Smooth muscle cell (in vitro differentiated cells): ENCODE results near the gene SCNN1G. TPM values are rescaled to one million over a fixed set of nuclear protein-coding genes. Genes with fewer than 3 reads are reported as not detected.
"Not testable (repeated sequence)": the region's sequence is repeated elsewhere in the genome, so short reads cannot be mapped to it uniquely, and the experiment has no call there.

Source experiments
- DNase-seq: peaks from one replicate; lab custom pipeline; 2025; ENCODE audit not compliant: unreplicated experiment; lab: John Stamatoyannopoulos, UW
- H2AFZ ChIP-seq: fragments of 200-600 bp; sonication (generic); 2 replicates; pipeline ENCODE4 v1.6.0; 2016; ENCODE audit warnings: antibody characterized with exemption, low read depth, mild to moderate bottlenecking
- H3F3A ChIP-seq: fragments of 200-600 bp; sonication (generic); 2 replicates; pipeline ENCODE4 v1.6.0; 2017; ENCODE audit warnings: antibody characterized with exemption, low read depth
- H3K27ac ChIP-seq: fragments of 200-600 bp; sonication (generic); 2 replicates; pipeline ENCODE4 v1.5.1; 2016; ENCODE audit warnings: low read depth, mild to moderate bottlenecking
- H3K27me3 ChIP-seq: fragments of 200-600 bp; sonication (generic); 2 replicates; pipeline ENCODE4 v1.6.1; 2016; ENCODE audit warnings: low read depth, mild to moderate bottlenecking
- H3K36me3 ChIP-seq: fragments of 200-600 bp; sonication (generic); 2 replicates; pipeline ENCODE4 v1.5.1; 2016; ENCODE audit warnings: low read depth
- H3K4me1 ChIP-seq: fragments of 200-600 bp; sonication (generic); 2 replicates; pipeline ENCODE4 v1.5.1; 2016; ENCODE audit warnings: low read depth
- H3K4me2 ChIP-seq: fragments of 200-600 bp; sonication (generic); 2 replicates; pipeline ENCODE4 v1.6.0; 2016; ENCODE audit warnings: mild to moderate bottlenecking
- H3K4me3 ChIP-seq: fragments of 200-600 bp; sonication (generic); 2 replicates; pipeline ENCODE4 v1.5.1; 2016; ENCODE audit warnings: mild to moderate bottlenecking
- H3K79me2 ChIP-seq: fragments of 200-600 bp; sonication (generic); 2 replicates; pipeline ENCODE4 v1.6.0; 2016; ENCODE audit warnings: low read depth, mild to moderate bottlenecking
- H3K9ac ChIP-seq: fragments of 200-600 bp; sonication (generic); 2 replicates; pipeline ENCODE4 v1.6.0; 2016; ENCODE audit warnings: low read depth
- H3K9me3 ChIP-seq: fragments of 200-600 bp; sonication (generic); replicated peaks from 2 replicates; pipeline ENCODE4 v1.5.1; 2016; ENCODE audit warnings: low read depth
- H4K20me1 ChIP-seq: fragments of 200-600 bp; sonication (generic); 2 replicates; pipeline ENCODE4 v1.6.0; 2016; ENCODE audit warnings: low read depth
- CTCF ChIP-seq: fragments of 200-600 bp; sonication (generic); IDR thresholded peaks from 2 replicates; pipeline ENCODE4 v1.5.1; 2017; ENCODE audit warnings: borderline replicate concordance, mild to moderate bottlenecking, antibody characterized with exemption; ENCODE audit not compliant: insufficient read depth, poor library complexity, severe bottlenecking
- WGBS: methylation state at CpG from one replicate; pipeline ENCODE4 v1.1.7; 2016; ENCODE audit warnings: low lambda C conversion rate; 5-methylcytosine and 5-hydroxymethylcytosine counted together
- polyA plus RNA-seq: library from polyadenylated mRNA; unstranded; fragments of >200 nt; fragmentation: Nextera tagmentation; extraction: Ambion mirVana; gene quantifications from 2 replicates; pipeline ENCODE4 v1.2.1, GENCODE V29; 2016
- total RNA-seq: library from RNA; depleted of rRNA; stranded (reverse); fragments of >200 nt; gene quantifications from 2 replicates; pipeline ENCODE4 v1.2.3, GENCODE V29; 2014

The SCNN1G gene
- total and polyA plus RNA-seq, 2 experiments from 2014 or later: not detected

GRCh38 chr16:23249830-23250229 lies 67.3 kb downstream of the SCNN1G start:
- 68% methylated on average over 1 of the region's 1 CpG for WGBS

DNA sequence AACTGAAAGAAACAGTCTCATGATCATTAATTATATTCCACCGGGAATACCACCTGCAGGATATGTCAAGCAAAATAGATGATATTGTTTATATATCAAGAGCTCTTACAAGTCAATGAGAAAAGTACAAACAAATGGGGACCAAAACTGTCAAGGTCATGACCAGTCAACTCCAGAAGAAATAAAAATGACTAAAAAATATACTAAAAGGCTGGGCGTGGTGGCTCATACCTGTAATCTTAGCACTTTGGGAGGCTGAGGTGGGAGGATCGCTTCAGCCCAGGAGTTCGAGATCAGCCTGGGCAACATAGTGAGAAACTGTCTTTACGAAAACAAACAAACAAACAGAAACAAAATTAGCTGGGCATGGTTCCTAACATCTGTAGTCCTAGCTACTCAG lies 69.8 kb downstream of the SCNN1G start:
- H3K4me2 ChIP-seq: no peak overlapping the region
- H3K79me2 ChIP-seq: no peaks in the 10 kb centered on the region
- H3K9me3 ChIP-seq: no peaks in the 10 kb centered on the region
- no peak for TF ChIP-seq CTCF
- no peaks in the 10 kb centered on the region for H3K27me3 ChIP-seq
- no peaks in the 10 kb centered on the region for H3F3A ChIP-seq
- no peak overlapping the region for H3K4me3 ChIP-seq
- H3K36me3 ChIP-seq: no peaks in the 10 kb centered on the region
- H4K20me1 ChIP-seq: no peaks in the 10 kb centered on the region
- no peak for DNase-seq
- no peak overlapping the region for H2AFZ ChIP-seq
- 96% methylated on average over 5 of the region's 5 CpGs for WGBS
- H3K4me1 ChIP-seq: no peaks in the 10 kb centered on the region
- no peak overlapping the region for H3K9ac ChIP-seq
- no peak overlapping the region for H3K27ac ChIP-seq

More at GRCh38 chr16:23249830-23250229, 67.3 kb downstream of the SCNN1G start:
- Histone ChIP-seq H3K27me3 (no peaks in the 10 kb centered on the region), H3K9ac (no peak overlapping the region), H2AFZ (no peak overlapping the region), H3F3A (no peaks in the 10 kb centered on the region), H3K4me2 (no peak overlapping the region), H4K20me1 (no peaks in the 10 kb centered on the region), H3K27ac (no peak overlapping the region), H3K36me3 (no peaks in the 10 kb centered on the region), H3K9me3 (no peaks in the 10 kb centered on the region), H3K4me1 (no peaks in the 10 kb centered on the region), H3K79me2 (no peaks in the 10 kb centered on the region), H3K4me3 (no peak overlapping the region)
- no peak for DNase-seq
- TF ChIP-seq CTCF: no peak

- not testable (repeated sequence) for H3F3A ChIP-seq, H3K9ac ChIP-seq, H2AFZ ChIP-seq, H4K20me1 ChIP-seq, H3K27me3 ChIP-seq, H3K36me3 ChIP-seq, H3K27ac ChIP-seq, H3K9me3 ChIP-seq, DNase-seq, H3K4me2 ChIP-seq, H3K4me1 ChIP-seq, H3K79me2 ChIP-seq, H3K4me3 ChIP-seq
- WGBS: 92% methylated on average over 1 of the region's 1 CpG
Observed at GRCh38 chr16:23253650-23254049, 71.1 kb downstream of the SCNN1G start.

- no peak overlapping the region for H2AFZ ChIP-seq
Observed at GRCh38 chr16:23254338-23254737, 71.8 kb downstream of the SCNN1G start.

More at GRCh38 chr16:23254338-23254737, 71.8 kb downstream of the SCNN1G start:
- H4K20me1 ChIP-seq: no peaks in the 10 kb centered on the region
- H3K4me2 ChIP-seq: no peak overlapping the region
- H3K9ac ChIP-seq: no peak overlapping the region
- 61% methylated on average over 4 of the region's 4 CpGs for WGBS
- no peaks in the 10 kb centered on the region for H3K27me3 ChIP-seq
- no peak overlapping the region for H3K27ac ChIP-seq
- no peak for DNase-seq
- no peaks in the 10 kb centered on the region for H3K4me1 ChIP-seq
- H3K36me3 ChIP-seq: no peaks in the 10 kb centered on the region
- H3K9me3 ChIP-seq: no peaks in the 10 kb centered on the region
- TF ChIP-seq CTCF: no peak
- H3K4me3 ChIP-seq: no peak overlapping the region
- no peaks in the 10 kb centered on the region for H3K79me2 ChIP-seq
- H3F3A ChIP-seq: no peaks in the 10 kb centered on the region
